MM.1S (cell line): ENCODE measurements around the gene TRIM52.
A peak's percentile ranks its signal among the peaks of the same experiment; 100 is the strongest.

Source experiments
- CTCF ChIP-seq: fragments of 300-600 bp; sonication (generic); IDR thresholded peaks from 2 replicates; pipeline ENCODE4 v1.5.1; 2016; ENCODE audit warnings: antibody characterized with exemption, low read length, mixed read lengths
- EZH2phosphoT487 ChIP-seq: fragments of 300-600 bp; sonication (generic); IDR thresholded peaks from 2 replicates; pipeline ENCODE4 v1.6.1; 2018; ENCODE audit warnings: antibody characterized with exemption, low read length

- TF ChIP-seq CTCF (peak; percentile 35), EZH2phosphoT487 (no peak)
Measured at GRCh38 chr5:181217111-181217802, 43.7 kb downstream of the TRIM52 start.
